Smooth muscle cell (in vitro differentiated cells): Measurements from ENCODE around the gene RPS27L. TPM values are rescaled to one million over a fixed set of nuclear protein-coding genes. Genes with fewer than 3 reads are reported as not detected.
A peak's percentile ranks its signal among the peaks of the same experiment; 100 is the strongest.

ENCODE experiments used
- DNase-seq: peaks from one replicate; lab custom pipeline; 2025; ENCODE audit not compliant: unreplicated experiment; lab: John Stamatoyannopoulos, UW
- H2AFZ ChIP-seq: fragments of 200-600 bp; sonication (generic); 2 replicates; pipeline ENCODE4 v1.6.0; 2016; ENCODE audit warnings: antibody characterized with exemption, low read depth, mild to moderate bottlenecking
- H3F3A ChIP-seq: fragments of 200-600 bp; sonication (generic); 2 replicates; pipeline ENCODE4 v1.6.0; 2017; ENCODE audit warnings: antibody characterized with exemption, low read depth
- H3K27ac ChIP-seq: fragments of 200-600 bp; sonication (generic); 2 replicates; pipeline ENCODE4 v1.5.1; 2016; ENCODE audit warnings: low read depth, mild to moderate bottlenecking
- H3K27me3 ChIP-seq: fragments of 200-600 bp; sonication (generic); 2 replicates; pipeline ENCODE4 v1.6.1; 2016; ENCODE audit warnings: low read depth, mild to moderate bottlenecking
- H3K36me3 ChIP-seq: fragments of 200-600 bp; sonication (generic); 2 replicates; pipeline ENCODE4 v1.5.1; 2016; ENCODE audit warnings: low read depth
- H3K4me1 ChIP-seq: fragments of 200-600 bp; sonication (generic); 2 replicates; pipeline ENCODE4 v1.5.1; 2016; ENCODE audit warnings: low read depth
- H3K4me2 ChIP-seq: fragments of 200-600 bp; sonication (generic); 2 replicates; pipeline ENCODE4 v1.6.0; 2016; ENCODE audit warnings: mild to moderate bottlenecking
- H3K4me3 ChIP-seq: fragments of 200-600 bp; sonication (generic); 2 replicates; pipeline ENCODE4 v1.5.1; 2016; ENCODE audit warnings: mild to moderate bottlenecking
- H3K79me2 ChIP-seq: fragments of 200-600 bp; sonication (generic); 2 replicates; pipeline ENCODE4 v1.6.0; 2016; ENCODE audit warnings: low read depth, mild to moderate bottlenecking
- H3K9ac ChIP-seq: fragments of 200-600 bp; sonication (generic); 2 replicates; pipeline ENCODE4 v1.6.0; 2016; ENCODE audit warnings: low read depth
- H3K9me3 ChIP-seq: fragments of 200-600 bp; sonication (generic); replicated peaks from 2 replicates; pipeline ENCODE4 v1.5.1; 2016; ENCODE audit warnings: low read depth
- H4K20me1 ChIP-seq: fragments of 200-600 bp; sonication (generic); 2 replicates; pipeline ENCODE4 v1.6.0; 2016; ENCODE audit warnings: low read depth
- WGBS: methylation state at CpG from one replicate; pipeline ENCODE4 v1.1.7; 2016; ENCODE audit warnings: low lambda C conversion rate; 5-methylcytosine and 5-hydroxymethylcytosine counted together
- polyA plus RNA-seq: library from polyadenylated mRNA; unstranded; fragments of >200 nt; fragmentation: Nextera tagmentation; extraction: Ambion mirVana; gene quantifications from 2 replicates; pipeline ENCODE4 v1.2.1, GENCODE V29; 2016
- total RNA-seq: library from RNA; depleted of rRNA; stranded (reverse); fragments of >200 nt; gene quantifications from 2 replicates; pipeline ENCODE4 v1.2.3, GENCODE V29; 2014
- TF ChIP-seq, protein P1 (sequence below): fragments of 200-600 bp; sonication (generic); IDR thresholded peaks from 2 replicates; pipeline ENCODE4 v1.5.1; 2017; ENCODE audit warnings: borderline replicate concordance, mild to moderate bottlenecking, antibody characterized with exemption; ENCODE audit not compliant: insufficient read depth, poor library complexity, severe bottlenecking

Gene RPS27L
- total and polyA plus RNA-seq, 2 experiments from 2014 or later: 180 to 641 TPM

DNA sequence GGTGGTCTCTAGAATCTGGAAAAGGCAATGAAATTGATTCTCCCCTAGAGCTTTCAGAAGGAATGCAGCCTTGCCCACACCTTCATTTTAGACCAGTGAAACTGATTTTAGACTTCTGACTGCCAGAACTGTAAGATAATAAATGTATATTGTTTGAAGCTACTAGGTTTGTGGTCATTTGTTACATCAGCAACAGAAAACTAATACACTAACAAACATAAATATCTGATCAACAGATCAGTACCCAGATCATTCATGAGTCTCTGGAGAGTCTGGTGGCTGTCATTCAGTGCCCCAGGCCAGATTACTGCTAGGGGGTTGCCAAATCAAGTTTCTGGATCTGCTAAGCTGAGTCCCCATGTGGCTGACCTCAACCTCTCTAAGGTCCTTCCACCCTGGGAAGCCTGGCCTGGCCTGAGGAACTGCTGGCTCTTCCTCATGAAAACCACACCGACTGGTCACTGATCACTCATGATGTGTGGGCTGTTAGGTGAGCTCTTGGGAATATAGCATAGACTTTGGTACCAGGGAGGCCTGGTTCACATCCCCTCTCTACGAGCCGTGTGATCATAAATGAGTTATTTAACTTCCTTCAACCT, 46.8 kb downstream of the RPS27L start:
- peaks cover 15% of the 10 kb centered on the region for H3F3A ChIP-seq
- H3K27ac ChIP-seq: peak overlapping the region; percentile 39
- H4K20me1 ChIP-seq: no peaks in the 10 kb centered on the region
- no peak overlapping the region for H2AFZ ChIP-seq
- TF ChIP-seq, protein P1, sequence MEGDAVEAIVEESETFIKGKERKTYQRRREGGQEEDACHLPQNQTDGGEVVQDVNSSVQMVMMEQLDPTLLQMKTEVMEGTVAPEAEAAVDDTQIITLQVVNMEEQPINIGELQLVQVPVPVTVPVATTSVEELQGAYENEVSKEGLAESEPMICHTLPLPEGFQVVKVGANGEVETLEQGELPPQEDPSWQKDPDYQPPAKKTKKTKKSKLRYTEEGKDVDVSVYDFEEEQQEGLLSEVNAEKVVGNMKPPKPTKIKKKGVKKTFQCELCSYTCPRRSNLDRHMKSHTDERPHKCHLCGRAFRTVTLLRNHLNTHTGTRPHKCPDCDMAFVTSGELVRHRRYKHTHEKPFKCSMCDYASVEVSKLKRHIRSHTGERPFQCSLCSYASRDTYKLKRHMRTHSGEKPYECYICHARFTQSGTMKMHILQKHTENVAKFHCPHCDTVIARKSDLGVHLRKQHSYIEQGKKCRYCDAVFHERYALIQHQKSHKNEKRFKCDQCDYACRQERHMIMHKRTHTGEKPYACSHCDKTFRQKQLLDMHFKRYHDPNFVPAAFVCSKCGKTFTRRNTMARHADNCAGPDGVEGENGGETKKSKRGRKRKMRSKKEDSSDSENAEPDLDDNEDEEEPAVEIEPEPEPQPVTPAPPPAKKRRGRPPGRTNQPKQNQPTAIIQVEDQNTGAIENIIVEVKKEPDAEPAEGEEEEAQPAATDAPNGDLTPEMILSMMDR: no peak
- H3K36me3 ChIP-seq: no peaks in the 10 kb centered on the region
- no peak overlapping the region for H3K9ac ChIP-seq
- 84% methylated on average over 3 of the region's 3 CpGs for WGBS
- H3K79me2 ChIP-seq: no peaks in the 10 kb centered on the region
- H3K4me1 ChIP-seq: no peaks in the 10 kb centered on the region
- H3K27me3 ChIP-seq: no peaks in the 10 kb centered on the region
- no peak overlapping the region for H3K4me2 ChIP-seq
- H3K9me3 ChIP-seq: no peaks in the 10 kb centered on the region
- no peak overlapping the region for H3K4me3 ChIP-seq
- no peak for DNase-seq

DNA sequence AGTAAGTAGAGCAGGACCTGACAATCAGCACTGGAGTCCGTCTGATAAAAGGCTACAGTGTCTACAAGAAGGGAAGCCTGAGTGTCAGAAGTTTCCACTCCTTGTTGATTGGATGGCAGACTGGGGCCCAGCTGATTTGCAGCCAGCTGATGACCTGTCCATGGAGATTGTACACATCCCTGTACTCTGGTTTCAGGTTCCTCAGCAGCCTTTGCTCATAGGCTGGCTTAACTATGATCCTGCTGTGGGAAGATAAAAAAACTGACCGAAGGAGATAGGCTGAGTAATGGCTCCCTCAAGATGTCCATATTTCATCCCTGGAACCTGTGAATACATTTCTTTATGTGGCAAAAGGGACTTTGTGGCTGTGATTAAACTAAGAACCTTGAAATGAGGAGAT, 47.4 kb downstream of the RPS27L start:
- Histone ChIP-seq H3F3A (peaks cover 15% of the 10 kb centered on the region), H3K27ac (peak overlapping the region; percentile 39), H3K79me2 (no peaks in the 10 kb centered on the region), H2AFZ (no peak overlapping the region), H3K4me2 (peak overlapping the region; percentile 7), H3K4me1 (no peaks in the 10 kb centered on the region), H3K27me3 (no peaks in the 10 kb centered on the region), H3K4me3 (no peak overlapping the region), H3K36me3 (no peaks in the 10 kb centered on the region), H4K20me1 (no peaks in the 10 kb centered on the region), H3K9me3 (no peaks in the 10 kb centered on the region), H3K9ac (no peak overlapping the region)
- TF ChIP-seq, protein P1: no peak
- no peak for DNase-seq
- 19% methylated on average over 2 of the region's 2 CpGs for WGBS

DNA sequence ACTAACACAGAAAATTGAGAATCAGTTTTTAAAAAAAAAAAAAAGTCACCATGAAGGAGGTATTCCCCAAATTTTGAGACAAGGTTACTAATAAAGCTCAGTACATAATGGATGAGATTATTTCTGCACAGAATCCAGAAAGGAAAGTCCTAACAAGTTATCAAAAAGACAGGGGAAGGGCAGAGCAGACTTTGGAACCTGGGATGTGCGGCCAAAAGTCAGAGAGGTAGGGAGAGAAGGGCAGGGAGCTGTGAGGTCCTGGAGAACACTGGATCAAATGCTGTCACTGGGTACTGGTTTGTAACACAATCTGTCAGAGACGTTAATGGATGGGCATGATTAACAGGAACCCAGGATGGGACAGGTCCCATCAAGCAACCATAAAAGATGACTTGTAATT, 47.8 kb downstream of the RPS27L start:
- Histone ChIP-seq H3K36me3 (no peaks in the 10 kb centered on the region), H3F3A (peaks cover 15% of the 10 kb centered on the region), H3K4me2 (peak overlapping the region; percentile 7), H3K79me2 (no peaks in the 10 kb centered on the region), H3K4me1 (no peaks in the 10 kb centered on the region), H3K9ac (no peak overlapping the region), H3K9me3 (no peaks in the 10 kb centered on the region), H3K27ac (peak overlapping the region; percentile 28), H3K27me3 (no peaks in the 10 kb centered on the region), H2AFZ (no peak overlapping the region), H4K20me1 (no peaks in the 10 kb centered on the region), H3K4me3 (no peak overlapping the region)
- DNase-seq: no peak
- TF ChIP-seq, protein P1: no peak
- WGBS: 76% methylated on average over 2 of the region's 2 CpGs
